T-helper 2 cell treated with Interferon-gamma antibody and Interleukin-4, amounts not matched to agents 100 ng/mL and 5 ng/mL, for 36 hours (primary cell): ENCODE results near the gene CYP4V2. TPM values are rescaled to one million over a fixed set of nuclear protein-coding genes. Genes with fewer than 3 reads are reported as not detected.

ENCODE experiments used
- intact Hi-C: fragments of 100-400 bp; cut with micrococcal nuclease; formaldehyde crosslinking; loops from one replicate; pipeline ENCODE4 v1.15.1; 2023
- total RNA-seq: library from RNA; stranded (reverse); gene quantifications from 2 replicates; pipeline ENCODE4 v1.2.3, GENCODE V29; 2022

CYP4V2 gene
- total RNA-seq, 1 donor from 2014 or later = 24.4 TPM

DNA sequence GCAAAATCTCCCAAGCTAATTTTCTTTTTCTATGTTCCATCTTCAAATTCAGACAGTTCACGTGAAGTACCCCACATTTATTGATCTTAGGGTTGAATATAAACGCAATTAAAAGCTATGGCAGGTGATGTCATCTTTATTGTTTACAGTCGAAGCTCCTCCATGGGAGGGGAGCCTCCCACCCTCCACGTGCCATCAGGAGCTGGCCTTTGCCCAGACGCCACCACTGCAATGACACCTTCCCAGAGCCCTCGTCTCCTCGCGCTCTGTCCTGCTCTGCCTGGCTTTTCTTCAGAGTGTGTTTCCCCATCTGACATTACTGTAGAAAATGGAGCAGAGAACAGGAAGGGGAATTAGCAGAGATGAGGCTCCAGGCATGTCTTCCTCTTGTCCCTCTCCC, 18.8 kb upstream of the CYP4V2 start:
- intact Hi-C loops = no loop called here

DNA sequence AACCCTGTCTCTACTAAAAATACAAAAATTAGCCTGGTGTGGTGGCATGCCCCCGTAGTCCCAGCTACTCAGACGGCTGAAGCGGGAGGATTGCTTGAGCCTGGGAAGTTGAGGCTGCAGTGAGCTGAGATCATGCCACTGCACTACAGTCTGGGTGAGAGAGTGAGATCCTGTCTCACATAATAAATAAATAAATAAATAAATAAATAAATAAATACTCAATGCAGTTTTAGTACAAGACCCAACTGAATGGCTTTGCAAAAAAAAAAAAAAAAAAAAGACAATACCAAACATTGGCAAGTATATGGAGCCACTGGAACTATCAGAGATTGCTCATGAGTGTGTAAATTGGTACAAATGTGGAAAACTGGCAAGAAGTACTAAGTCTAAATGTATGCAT, 3.3 kb upstream of the CYP4V2 start:
- intact Hi-C loops = no loop called here

DNA sequence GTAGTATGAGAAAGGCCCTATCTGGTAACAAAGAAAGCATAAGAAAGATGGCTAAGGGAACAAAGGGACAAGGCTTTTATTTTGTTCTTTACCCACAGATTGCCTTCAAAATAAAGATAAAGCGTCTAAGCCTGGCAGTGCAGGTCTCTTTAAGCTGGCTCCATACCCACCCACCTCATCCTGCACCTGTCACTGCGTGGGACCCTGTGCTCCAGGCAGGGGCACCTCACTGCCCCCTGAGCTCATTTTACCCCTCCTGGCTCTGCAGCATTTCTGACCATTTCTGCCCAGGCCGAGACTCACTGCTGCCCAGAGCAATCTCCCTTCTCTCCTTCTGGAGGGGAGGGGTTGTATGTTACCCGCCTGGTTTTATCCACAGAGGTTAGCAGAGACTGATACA, 1.7 kb upstream of the CYP4V2 start:
- intact Hi-C loops = loop anchor here (2.0 to 10.0 kb wide), 5 partner anchors 45 to 1955 kb away; partner anchors contain the start of genes IRF2 and TLR3

DNA sequence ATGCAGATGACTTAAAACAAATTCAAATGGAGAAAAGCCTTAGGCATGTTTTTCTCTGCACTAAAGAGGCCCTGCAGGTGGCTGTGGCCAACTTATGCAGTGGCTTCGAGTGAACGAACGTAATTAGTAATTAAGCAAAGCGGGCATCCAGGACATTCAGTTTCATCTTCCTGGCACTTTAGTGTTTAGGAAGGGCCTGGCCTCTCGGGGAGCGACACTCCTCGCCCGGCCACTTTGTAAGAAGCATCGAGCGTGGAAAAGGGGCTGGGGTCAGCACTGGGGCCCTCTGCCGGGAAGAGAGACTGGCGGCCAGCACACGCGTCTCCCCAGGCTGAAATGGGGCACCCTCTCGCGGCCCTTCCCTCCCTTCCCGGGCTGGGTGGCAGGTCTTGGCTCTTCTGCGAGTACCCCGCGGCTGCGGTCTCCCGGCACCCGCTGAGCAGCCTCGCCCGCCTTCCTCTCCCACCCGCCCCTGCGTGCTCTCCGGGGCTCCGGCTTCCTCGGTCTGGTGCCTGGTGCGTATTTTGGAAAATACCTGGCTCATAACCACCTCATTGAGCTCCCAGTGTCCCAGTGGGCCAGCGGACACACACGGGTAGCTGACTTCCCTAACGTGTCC, 677 bp upstream of the CYP4V2 start:
- intact Hi-C loops = loop anchor here (1.0 to 10.0 kb wide), 7 partner anchors 29 to 1956 kb away; partner anchors contain the start of genes ANKRD37, IRF2 and TLR3

DNA sequence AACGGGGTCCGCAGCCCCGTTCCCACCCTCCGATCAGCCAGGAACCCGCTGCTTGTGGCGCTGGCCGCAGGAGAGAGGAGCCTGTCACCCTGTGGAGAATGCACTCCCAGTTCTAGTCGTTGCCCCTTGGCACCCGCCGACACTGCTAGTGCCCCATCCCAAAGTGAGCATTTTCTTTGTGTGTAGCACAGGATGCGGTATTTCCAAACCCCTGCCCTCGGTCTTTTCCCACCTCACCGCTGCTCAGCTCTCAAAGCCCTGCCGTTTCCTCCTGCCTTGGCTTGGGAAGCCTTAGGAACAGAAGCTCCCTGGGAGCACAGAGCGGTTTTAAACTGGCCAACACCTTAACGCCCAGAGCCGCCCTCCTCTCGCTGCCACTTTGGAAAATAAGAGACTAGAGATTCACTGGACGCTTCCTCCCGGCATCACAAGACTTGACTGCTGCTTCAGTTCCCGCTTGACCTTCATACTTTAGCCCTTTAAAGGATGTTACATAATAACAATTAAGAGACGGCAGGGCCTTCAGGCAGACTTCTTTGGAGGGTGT, 772 bp downstream of the CYP4V2 start:
- intact Hi-C loops = loop anchor here (5.0 to 10.0 kb wide), 4 partner anchors 47 to 1957 kb away; partner anchors contain the start of genes IRF2 and TLR3

DNA sequence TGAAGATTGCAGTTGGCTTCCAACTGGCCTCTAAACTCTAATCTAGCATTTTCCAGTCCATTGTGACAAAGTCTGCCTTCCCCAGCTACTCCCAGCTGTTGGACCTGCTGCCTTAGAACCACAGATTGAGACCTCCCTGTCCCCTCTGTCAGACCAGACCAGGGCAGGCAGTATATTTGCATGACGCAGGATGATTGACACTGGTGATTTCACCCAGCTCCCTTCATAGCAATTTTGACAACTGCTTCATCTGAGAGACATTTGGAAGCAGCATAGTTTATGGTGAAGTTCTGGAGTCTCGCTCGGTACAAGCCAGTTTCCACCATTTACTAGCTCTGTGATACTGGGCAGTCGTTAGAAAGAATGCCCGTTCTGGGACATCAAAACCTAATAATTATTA, 2.5 kb downstream of the CYP4V2 start:
- intact Hi-C loops = loop anchor here (5.0 to 10.0 kb wide), 4 partner anchors 49 to 1959 kb away; partner anchors contain the start of genes IRF2 and TLR3

DNA sequence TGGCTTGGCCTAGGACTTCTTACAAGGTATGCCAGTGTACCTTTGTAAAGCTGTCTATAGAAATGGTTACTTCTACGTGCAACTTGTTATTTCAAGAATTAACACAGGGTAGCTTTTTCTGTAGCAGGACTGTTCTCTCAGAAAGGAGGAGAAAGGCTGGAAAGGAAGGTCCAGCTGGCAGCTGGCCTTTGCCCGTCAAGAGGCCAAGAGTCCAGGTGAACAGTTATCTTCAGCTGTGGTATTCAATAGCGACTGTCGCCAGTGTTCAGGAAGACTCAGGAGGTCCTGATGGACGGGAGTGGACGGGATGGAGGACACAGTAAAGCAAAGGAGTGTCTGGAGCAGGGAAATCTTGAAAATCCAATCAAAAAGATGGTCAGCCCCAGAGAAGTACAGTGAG, 4.7 kb downstream of the CYP4V2 start:
- intact Hi-C loops = loop anchor here (10.0 kb wide), 2 partner anchors 51 to 1961 kb away; no protein-coding TSS in a partner anchor

DNA sequence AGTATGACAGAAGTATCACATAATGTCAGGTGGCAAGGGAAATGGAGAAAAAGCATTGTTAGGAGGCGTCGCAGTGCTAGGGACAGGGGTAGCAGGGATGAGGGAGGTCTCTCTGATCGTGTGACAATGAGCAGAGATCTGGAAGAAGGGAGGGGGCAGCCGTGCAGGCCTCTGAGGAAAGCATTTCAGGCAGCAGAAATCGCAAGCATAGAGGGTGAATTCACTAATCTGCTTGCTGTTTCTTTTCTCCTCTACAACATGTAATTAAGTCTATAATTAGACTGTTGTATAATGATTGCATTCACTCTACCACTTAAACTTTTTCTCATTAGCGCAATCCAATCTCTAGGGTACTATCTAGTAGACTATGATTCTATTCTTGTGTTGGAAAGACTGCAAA, 9.1 kb downstream of the CYP4V2 start:
- intact Hi-C loops = no loop called here

DNA sequence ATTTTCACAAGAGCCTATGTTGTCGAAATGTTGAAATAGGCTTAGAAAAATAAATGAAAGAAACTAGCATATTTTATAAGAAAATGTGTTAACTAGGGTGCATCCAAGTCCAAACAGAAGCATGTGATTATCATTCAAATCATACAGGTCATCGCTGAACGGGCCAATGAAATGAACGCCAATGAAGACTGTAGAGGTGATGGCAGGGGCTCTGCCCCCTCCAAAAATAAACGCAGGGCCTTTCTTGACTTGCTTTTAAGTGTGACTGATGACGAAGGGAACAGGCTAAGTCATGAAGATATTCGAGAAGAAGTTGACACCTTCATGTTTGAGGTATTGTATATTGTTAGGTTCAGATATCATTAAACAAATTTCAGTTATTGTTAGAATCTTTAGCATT, 9.6 kb downstream of the CYP4V2 start:
- intact Hi-C loops = no loop called here

DNA sequence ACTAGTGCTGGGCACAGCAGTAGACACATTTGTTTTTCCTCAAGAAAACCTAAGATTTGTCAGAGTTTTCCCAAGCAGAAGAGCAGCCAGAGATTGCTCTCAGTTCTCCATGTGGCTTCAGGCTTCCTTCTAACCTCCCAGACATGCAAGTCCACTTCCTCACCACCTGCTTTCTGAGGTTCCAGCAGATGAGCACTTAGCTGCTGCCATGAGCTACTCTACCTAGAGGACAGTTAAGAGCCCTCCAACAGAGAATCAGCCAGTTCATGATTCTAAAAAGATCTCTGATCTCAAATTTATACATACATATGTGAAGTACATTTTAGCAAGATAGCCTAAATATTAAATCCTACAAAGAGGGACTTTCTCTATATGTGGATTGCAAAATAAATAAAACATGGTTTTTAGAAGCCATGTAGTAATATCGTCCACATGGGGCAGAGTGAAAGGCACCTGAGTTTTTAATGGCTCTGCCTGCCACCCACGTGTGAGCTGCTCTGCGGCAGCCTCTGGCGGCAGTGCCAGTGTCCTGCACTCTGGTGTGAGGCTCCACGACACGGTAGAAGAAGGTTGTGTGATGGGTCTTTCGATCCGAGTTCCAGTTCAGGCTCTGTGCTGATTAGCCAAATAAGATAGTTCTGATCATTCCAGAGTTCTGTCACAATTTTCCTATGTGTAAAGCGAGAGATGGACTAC, 10.3 kb downstream of the CYP4V2 start:
- intact Hi-C loops = no loop called here

DNA sequence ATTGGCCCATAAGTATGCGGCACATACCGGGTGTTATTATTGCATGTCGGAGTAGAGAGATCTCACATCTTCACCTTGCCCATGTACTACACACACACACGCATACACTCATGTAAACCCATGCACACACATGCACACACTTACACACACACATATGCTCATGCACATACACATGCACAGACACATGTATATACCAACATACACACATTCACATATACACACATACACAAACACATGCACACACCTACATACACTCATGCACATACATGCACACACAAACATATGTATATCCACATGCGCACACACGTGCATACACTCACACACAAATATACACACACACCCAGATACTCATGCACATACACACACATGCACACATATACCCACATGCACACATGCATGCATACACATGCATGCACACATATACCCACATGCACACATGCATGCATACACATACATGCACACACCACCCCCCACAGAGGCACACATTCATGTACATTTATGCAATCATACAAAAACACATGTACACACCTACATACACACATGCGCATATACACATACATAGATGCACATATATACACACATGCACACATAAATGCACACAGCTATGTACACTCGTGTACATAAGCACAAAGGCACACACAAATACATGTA, 11.2 kb downstream of the CYP4V2 start:
- intact Hi-C loops = no loop called here

DNA sequence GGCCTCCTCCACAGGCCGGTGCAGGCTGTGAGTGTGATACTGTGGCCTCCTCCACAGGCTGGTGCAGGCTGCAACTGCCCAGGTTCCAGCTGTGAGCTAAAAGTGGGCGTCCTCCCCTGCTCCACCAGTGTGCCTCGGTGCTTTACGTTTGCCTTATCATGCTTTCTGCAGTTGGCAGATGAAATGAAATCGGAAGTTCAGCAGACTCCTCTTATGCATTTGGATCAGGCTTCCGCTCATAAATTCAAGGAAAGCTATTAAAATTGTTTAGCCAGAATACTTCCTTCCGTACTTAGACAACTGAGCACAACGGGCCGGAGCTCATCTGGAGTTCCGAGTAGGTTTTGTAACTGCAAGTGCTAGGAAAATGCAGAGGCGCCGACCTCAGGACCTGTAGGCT, 12.0 kb downstream of the CYP4V2 start:
- intact Hi-C loops = no loop called here

DNA sequence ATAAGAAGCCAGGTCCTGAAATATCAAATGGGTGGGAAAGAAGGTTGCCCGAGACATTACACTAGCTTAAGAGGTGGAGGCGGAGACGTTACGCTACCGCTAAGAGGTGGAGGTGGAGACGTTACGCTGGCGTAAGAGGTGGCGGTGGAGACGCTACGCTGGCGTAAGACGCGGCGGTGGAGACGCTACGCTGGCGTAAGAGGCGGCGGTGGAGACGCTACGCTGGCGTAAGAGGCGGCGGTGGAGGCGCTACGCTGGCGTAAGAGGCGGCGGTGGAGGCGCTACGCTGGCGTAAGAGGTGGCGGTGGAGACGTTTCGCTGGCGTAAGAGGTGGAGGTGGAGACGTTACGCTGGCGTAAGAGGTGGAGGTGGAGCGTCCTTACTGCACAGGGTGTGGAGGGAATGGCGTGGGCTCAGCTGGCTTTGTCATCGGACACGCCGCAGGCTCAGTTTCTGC, 12.8 kb downstream of the CYP4V2 start:
- intact Hi-C loops = no loop called here

DNA sequence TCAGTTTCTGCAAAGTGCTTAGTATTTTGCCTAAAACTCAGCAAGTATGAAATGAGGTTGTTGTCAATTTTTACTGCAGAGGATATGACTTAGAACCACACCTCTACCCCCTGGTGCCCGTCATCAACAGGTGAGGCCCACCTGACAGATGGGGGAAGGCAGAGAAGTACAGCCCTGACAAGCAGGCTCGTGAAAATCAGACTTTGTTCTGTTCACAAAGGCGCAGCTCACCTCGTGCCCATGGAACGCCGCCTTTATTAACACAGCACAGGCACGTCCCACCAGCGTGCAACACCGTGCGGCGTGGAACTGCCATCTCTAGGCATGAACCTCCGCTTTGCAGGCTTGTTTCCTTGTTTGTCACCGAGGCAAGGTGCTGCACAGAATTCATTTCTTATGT, 13.3 kb downstream of the CYP4V2 start:
- intact Hi-C loops = no loop called here

DNA sequence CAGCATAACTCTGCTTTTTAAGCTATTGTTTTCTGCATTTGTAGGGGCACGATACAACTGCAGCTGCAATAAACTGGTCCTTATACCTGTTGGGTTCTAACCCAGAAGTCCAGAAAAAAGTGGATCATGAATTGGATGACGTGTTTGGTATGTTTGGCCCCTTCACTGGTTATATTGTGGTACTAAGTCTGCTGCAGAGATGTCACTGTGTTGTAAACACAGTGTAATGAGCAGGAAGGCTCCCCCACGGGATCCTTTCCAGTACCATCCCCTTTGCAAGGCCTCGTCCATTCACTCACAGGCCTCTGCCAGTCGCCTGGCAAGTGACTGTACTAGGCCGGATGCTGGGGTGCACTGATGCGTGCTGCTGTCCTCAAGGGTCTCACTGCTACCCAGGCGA, 13.8 kb downstream of the CYP4V2 start:
- intact Hi-C loops = no loop called here

DNA sequence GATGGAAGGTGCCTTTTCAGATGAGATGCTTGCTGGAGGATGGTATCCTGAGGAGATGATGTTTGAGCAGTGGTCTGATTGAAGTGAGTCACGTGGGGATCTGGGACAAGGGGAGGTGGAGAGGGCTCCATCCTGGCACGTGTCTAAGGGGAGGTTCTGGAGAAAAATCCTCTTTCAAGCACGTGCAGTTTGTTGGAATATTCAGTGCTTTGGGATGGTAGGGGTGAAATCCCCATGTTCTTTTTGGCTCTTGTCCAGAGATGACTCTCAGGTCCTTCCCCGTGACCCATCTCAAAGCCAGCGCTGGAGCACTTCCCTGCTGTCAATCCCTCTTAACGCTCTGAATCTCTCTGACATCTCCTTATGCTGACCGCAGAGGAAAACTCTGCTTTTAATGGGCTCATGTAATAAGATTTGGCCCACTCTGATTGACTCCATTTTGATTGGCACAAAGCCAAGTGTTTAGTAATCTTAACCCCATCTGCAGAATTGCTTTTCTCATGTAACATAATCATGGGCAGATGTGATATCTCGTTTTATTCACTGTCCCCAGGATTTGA, 25.2 kb downstream of the CYP4V2 start:
- intact Hi-C loops = no loop called here

DNA sequence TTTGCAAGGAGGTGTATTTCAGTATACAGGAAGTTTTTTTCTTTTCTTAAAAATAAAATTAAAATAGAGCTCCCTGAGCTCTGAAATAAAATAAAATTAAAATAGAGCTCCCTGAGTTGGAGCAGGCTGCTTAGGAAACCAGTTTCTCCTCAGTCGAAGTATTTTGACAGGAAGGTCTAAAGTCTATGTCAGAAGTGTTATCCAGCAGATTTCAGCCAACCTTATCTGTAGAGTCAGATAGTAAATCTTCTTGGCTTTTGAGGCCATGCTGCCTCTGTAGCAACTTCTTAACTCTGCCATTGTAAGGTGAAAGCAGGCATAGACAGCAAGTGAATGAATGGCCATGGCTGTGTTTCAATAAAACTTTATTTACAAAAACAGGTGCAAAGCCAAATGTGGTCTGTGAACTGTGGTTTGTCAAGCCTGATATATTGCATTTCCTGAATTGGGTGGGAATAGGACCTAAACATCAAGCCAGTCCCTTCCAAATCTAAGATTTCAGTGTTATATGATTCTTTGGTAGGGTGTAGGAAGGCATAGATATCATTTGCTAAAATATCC, 26.4 kb downstream of the CYP4V2 start:
- intact Hi-C loops = no loop called here

DNA sequence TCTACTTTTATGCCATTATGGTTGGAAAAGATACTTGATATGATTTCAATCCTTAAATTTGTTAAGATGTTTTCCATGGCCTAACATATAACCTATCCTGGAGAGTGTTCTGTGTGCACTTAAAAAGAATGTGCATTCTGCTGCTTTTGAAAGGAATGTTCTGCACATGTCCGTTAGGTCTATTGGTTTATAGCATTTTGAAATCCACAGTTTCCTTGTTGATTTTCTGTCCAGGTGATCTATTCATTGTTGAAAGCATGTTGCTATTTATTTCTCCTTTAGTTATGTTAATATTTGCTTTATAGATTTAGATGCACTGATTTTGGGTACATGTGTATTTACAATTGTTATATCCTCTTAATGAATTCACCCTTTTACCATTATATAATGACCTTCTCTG, 30.3 kb downstream of the CYP4V2 start:
- intact Hi-C loops = no loop called here

DNA sequence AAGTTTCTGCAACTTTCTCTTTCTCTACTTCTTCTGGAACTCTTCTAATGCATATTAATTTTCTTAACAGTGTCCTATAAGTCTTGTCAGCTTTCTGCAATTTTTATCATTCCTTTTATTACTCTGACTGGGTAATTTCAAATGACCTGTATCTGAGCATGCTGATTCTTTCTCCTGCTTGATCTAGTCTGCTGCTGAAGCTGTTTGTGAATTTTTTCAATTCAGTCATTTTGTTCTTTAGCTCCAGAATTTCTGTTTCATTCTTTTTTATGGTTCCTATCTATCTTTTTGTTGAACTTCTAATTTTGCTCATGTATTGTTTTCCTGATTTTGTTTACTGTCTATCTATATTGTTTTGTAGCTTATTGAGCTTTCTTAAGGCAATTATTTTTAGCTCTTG, 34.5 kb downstream of the CYP4V2 start:
- intact Hi-C loops = no loop called here

DNA sequence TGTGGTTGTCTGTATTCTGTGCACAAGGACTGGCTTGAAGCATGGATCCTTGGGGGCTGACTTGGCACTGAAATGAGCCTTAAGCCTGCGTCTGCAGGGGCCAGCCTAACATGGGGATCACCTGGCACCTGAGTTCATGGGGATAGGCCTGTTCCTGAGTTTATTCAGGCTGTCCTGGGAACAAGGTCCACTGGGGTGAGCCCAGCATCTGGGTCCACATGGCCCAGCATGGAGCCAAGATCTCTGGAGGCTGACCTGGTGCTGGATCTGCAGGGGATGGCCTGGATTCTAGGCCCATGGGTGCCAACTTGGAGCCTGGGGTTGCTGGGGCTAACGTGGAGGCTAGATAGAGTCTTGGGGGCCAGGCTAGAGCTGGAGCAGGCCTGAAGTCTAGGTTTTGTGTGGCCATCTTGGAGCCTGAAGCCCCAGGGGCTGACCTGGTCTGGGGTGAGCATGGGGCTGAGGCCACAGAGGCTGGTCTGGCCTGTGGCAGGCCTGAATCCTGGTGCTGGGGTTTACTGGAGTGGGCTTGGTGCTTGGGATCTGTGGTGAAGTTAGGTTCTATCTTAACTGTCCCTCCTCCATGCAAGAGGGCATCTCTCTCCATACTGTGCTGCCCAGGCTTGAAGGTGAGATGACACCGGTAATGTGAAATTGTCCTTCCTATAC, 35.3 kb downstream of the CYP4V2 start:
- intact Hi-C loops = no loop called here

DNA sequence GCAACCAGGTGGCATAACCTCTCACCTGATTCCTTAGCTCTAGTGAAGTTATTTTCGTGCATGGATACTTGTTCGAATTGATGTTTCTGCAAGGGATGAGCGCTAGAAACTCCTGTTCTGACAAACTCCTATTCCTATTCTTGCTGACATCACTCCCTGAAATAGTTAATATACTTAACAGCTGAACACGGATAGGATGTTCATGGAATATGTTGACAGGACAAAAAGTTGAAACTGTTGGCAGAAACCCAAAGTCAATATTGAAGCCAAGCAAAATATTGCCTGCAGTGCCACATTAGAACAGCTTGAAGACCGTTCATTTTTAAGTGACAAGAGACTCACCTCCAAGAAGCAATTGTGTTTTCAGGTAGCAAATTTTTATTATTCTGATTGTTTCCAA, 35.9 kb downstream of the CYP4V2 start, which contains the start of gene KLKB1:
Gene KLKB1 (plus strand): TSS at position 287 of the 400 bp plus-strand sequence. CDS start 689 bp downstream, outside the sequence.
- intact Hi-C loops = no loop called here
